ENCODE measurements around the gene MRI1. TPM values are rescaled to one million over a fixed set of nuclear protein-coding genes. Genes with fewer than 3 reads are reported as not detected.
A peak's percentile ranks its signal among the peaks of the same experiment; 100 is the strongest.

The MRI1 gene
- total and polyA plus RNA-seq, 2 donors from 2014 or later: 18.8 to 46.5 TPM

- TF ChIP-seq CTCF (IDR thresholded peaks at IDR 0.05; ENCODE audit: borderline replicate concordance, extremely low read depth, insufficient read depth): no peak
- H3K9me3 ChIP-seq (ENCODE audit: control insufficient read depth in 2 of 3, insufficient read depth in 1 of 3, low read length in 3 of 3): no peaks in the 10 kb centered on the region
- peak overlapping the region; percentile 41 to 71 (median 65) for H3K4me3 ChIP-seq (ENCODE audit: low read length in 3 of 3)
- H3K27ac ChIP-seq (ENCODE audit: low read depth in 2 of 2, low read length in 2 of 2): peak overlapping the region; percentile 59 to 67
- no peaks in the 10 kb centered on the region for H3K36me3 ChIP-seq (ENCODE audit: control insufficient read depth in 2 of 3, insufficient read depth in 3 of 3, low read length in 3 of 3)
- intact Hi-C loops (cut with DNase I): no loop called here
- H3K4me1 ChIP-seq (ENCODE audit: control insufficient read depth in 2 of 3, insufficient read depth in 2 of 3, low read depth in 1 of 3, low read length in 3 of 3): peaks cover 0 to 16% (median 13%) of the 10 kb centered on the region in 3 donors
- DNase-seq: peak in 4 of 5 donors; percentile 19 to 92 (median 56)
- FAIRE-seq: no peak
- H3K9ac ChIP-seq (ENCODE audit: low read length in 3 of 3): peak overlapping the region; percentile 25 to 82 (median 78)
- H3K27me3 ChIP-seq (ENCODE audit: control insufficient read depth, insufficient read depth, low read length): no peaks in the 10 kb centered on the region
Measured at GRCh38 chr19:13796301-13797057, 32.2 kb downstream of the MRI1 start.

DNA sequence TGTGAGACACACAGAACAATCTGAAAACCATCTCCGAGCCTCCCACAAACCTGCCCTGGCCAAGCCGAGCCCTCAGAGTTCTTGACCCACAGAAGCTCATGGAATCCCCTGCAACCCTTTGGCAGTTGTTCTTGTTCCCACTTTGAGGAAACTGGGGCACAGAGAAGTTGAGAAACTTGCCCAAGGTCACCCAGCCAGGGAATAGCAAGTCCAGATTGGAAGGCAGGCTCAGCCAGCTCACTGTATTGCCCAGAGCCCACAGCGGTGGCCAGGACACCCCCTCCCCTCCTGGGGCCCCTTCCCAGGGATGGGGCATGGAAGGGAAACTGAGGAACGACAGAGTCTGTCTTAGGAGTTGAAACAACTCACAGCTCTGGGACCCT is 32.7 kb downstream of the MRI1 start:
- intact Hi-C loops (cut with DNase I): no loop called here
- TF ChIP-seq CTCF (IDR thresholded peaks at IDR 0.05; ENCODE audit: borderline replicate concordance, extremely low read depth, insufficient read depth): no peak
- no peak for DNase-seq
- H3K27ac ChIP-seq (ENCODE audit: low read depth in 2 of 2, low read length in 2 of 2): peak overlapping the region; percentile 53 to 59
- H3K9me3 ChIP-seq (ENCODE audit: control insufficient read depth in 2 of 3, insufficient read depth in 1 of 3, low read length in 3 of 3): no peaks in the 10 kb centered on the region
- H3K9ac ChIP-seq (ENCODE audit: low read length in 3 of 3): peak overlapping the region in 2 of 3 donors; percentile 22 to 40
- peak overlapping the region in 1 of 3 donors; percentile 71 for H3K4me3 ChIP-seq (ENCODE audit: low read length in 3 of 3)
- no peaks in the 10 kb centered on the region for H3K27me3 ChIP-seq (ENCODE audit: control insufficient read depth, insufficient read depth, low read length)
- FAIRE-seq: no peak
- peaks cover 0 to 16% (median 13%) of the 10 kb centered on the region in 3 donors for H3K4me1 ChIP-seq (ENCODE audit: control insufficient read depth in 2 of 3, insufficient read depth in 2 of 3, low read depth in 1 of 3, low read length in 3 of 3)
- H3K36me3 ChIP-seq (ENCODE audit: control insufficient read depth in 2 of 3, insufficient read depth in 3 of 3, low read length in 3 of 3): no peaks in the 10 kb centered on the region

DNA sequence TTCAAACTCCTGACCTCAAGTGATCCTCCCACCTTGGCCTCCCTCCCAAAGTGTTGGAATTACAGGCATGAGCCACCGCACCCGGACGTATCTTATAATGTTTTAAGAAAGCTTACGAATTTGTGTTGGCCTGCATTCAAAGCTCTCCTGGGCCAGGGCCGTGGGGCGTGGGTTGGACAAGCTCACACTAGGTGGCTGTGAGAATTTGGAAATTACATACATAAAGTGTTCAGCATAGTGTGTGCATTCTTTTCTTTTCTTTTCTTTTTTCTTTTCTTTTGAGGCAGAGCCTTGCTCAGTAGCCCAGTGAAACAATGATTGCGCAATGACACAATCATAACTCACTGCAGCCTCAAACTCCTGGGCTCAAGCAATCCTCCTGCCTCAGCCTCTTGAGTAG is 33.5 kb downstream of the MRI1 start:
- intact Hi-C loops (cut with DNase I): no loop called here
- Histone ChIP-seq H3K9ac (ENCODE audit: low read length in 3 of 3) (no peak overlapping the region), H3K27me3 (ENCODE audit: control insufficient read depth, insufficient read depth, low read length) (no peaks in the 10 kb centered on the region), H3K27ac (ENCODE audit: low read depth in 2 of 2, low read length in 2 of 2) (no peak overlapping the region), H3K9me3 (ENCODE audit: control insufficient read depth in 2 of 3, insufficient read depth in 1 of 3, low read length in 3 of 3) (no peaks in the 10 kb centered on the region), H3K4me3 (ENCODE audit: low read length in 3 of 3) (no peak overlapping the region), H3K4me1 (ENCODE audit: control insufficient read depth in 2 of 3, insufficient read depth in 2 of 3, low read depth in 1 of 3, low read length in 3 of 3) (peaks cover 0 to 16% (median 13%) of the 10 kb centered on the region in 3 donors), H3K36me3 (ENCODE audit: control insufficient read depth in 2 of 3, insufficient read depth in 3 of 3, low read length in 3 of 3) (no peaks in the 10 kb centered on the region)
- no peak for TF ChIP-seq CTCF (IDR thresholded peaks at IDR 0.05; ENCODE audit: borderline replicate concordance, extremely low read depth, insufficient read depth)
- FAIRE-seq: no peak
- DNase-seq: no peak
